Measurements from ENCODE around the gene NXF2B. TPM values are rescaled to one million over a fixed set of nuclear protein-coding genes. Genes with fewer than 3 reads are reported as not detected.
"Not testable (repeated sequence)": the region's sequence is repeated elsewhere in the genome, so short reads cannot be mapped to it uniquely, and the experiment has no call there.

Gene NXF2B
- total RNA-seq (2013; cell fraction: nucleolus; rRNA removed): not detected in 2 replicates
- not detected in 2 replicates for total RNA-seq (2014; rRNA removed)
- total RNA-seq (2014; rRNA removed; fragmentation: Illumina TruSeq; extraction: Trizol): not detected in 2 replicates
- not detected in 2 replicates for total RNA-seq (2021)
- polyA plus RNA-seq (2011; ENCODE audit: low read depth): not detected
- polyA plus RNA-seq (2011; rRNA removed): not detected in 2 replicates
- not detected in 2 replicates for polyA plus RNA-seq (2011; cell fraction: cytosol; rRNA removed)
- not detected in 2 replicates for polyA plus RNA-seq (2011; cell fraction: nucleus; rRNA removed)
- polyA plus RNA-seq (2012): not detected in 2 replicates
- not detected in 2 replicates for polyA plus RNA-seq (2014; fragmentation: Illumina TruSeq; extraction: Trizol)
- not detected for polyA plus RNA-seq (2014; fragmentation: Nextera tagmentation; extraction: Ambion mirVana)
- polyA plus RNA-seq (2014; rRNA removed): not detected in 2 replicates
- polyA plus RNA-seq (2016; fragmentation: Nextera tagmentation; extraction: Ambion mirVana): not detected
- not detected in 2 replicates for polyA minus RNA-seq (2011; rRNA and poly(A)+ RNA removed)
- polyA minus RNA-seq (2011; cell fraction: cytosol; rRNA and poly(A)+ RNA removed): not detected in 2 replicates
- not detected in 2 replicates for polyA minus RNA-seq (2011; cell fraction: nucleus; rRNA and poly(A)+ RNA removed)
- not detected for Bru-seq, nascent RNA
- BruChase-seq, experiment 1, labeled RNA remaining after a 6-hour chase: not detected
- BruChase-seq, experiment 2, labeled RNA remaining after a 2-hour chase: not detected
- long read RNA-seq, experiment 1: 0 reads
- long read RNA-seq, experiment 2: 0 reads

DNA sequence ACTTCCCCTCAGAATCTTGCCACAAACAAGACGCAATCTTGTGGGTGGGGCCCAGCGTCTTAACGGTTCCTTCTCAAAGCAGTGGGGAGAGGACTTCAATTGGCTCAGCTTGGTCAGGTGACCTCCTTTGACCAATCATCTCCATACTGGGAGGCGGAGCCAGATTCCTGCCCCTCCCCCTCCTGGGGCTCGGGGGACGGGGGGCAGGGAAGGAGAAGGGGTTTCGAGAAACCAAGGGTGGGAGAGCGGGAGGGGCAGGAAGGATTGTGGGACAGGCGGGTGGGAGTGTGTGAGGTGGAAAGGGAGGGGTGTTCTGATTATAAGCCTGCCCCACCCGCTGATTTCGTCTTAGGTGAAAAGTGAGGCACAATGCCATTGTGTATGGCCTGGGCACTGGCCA lies at the start of gene NXF2B:
NXF2B (minus strand) TSS at position 101 of the 400 bp plus-strand sequence. CDS start 59,972 bp downstream, outside the sequence.
- H3K4me1 ChIP-seq (ENCODE audit: control insufficient read depth, insufficient read depth, low read length); H2AFZ ChIP-seq (ENCODE audit: control insufficient read depth, low read depth, low read length); BruUV-seq (replicated peaks); FAIRE-seq; RAD21 ChIA-PET (ENCODE audit: unreplicated experiment); DNase-seq (ENCODE audit: low read depth, low spot score); H3K9ac ChIP-seq (ENCODE audit: control insufficient read depth, insufficient read depth, low read length); H3K4me2 ChIP-seq (ENCODE audit: control insufficient read depth, insufficient read depth); POLR2A ChIA-PET; H3K79me2 ChIP-seq (ENCODE audit: control insufficient read depth, insufficient read depth, low read length); H3K9me3 ChIP-seq (replicated peaks; ENCODE audit: control insufficient read depth, insufficient read depth, low read length); SMC1A ChIA-PET (ENCODE audit: uncharacterized antibody, unreplicated experiment); ATAC-seq; H4K20me1 ChIP-seq (ENCODE audit: control insufficient read depth, insufficient read depth); CTCF ChIA-PET; H3K36me3 ChIP-seq (ENCODE audit: control insufficient read depth in 2 of 2, insufficient read depth in 2 of 2, low read length in 1 of 2); intact Hi-C loops (cut with micrococcal nuclease; ENCODE audit: unreplicated experiment); H3K27me3 ChIP-seq (replicated peaks in 1 of 2; ENCODE audit: control insufficient read depth in 2 of 2, insufficient read depth in 2 of 2, low read length in 1 of 2); H3K4me3 ChIP-seq; H3K27ac ChIP-seq (ENCODE audit: control insufficient read depth, insufficient read depth); in situ Hi-C loops (cut with MboI): not testable (repeated sequence)
- no CpG with 5 or more reads among the region's 11 CpGs for WGBS (ENCODE audit: insufficient coverage, insufficient replicate concordance, low lambda C conversion rate, missing lambda C conversion rate)

DNA sequence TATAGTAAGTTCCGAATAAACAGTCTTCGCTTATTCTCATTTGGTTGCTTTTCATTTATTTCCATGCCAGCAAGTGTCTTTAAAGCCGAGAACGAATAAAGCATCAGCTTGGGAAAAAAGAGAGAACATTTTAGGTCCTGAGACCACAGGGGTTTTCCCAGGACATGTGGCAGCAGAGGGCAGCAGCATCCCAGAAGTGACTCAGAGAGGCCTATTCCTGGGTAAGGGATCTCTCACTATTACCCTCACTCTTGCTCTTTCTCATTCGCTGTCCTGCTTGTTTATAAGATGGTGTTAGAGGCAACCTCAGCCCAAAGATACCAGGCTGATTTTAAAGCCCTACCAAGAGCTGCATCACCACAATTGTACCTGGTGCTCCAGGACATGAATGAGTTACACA lies 39.0 kb upstream of the NXF2B start:
- in situ Hi-C loops (cut with MboI); RAD21 ChIA-PET (ENCODE audit: unreplicated experiment); H3K9ac ChIP-seq (ENCODE audit: control insufficient read depth, insufficient read depth, low read length); H3K27ac ChIP-seq (ENCODE audit: control insufficient read depth, insufficient read depth); H3K27me3 ChIP-seq (replicated peaks in 1 of 2; ENCODE audit: control insufficient read depth in 2 of 2, insufficient read depth in 2 of 2, low read length in 1 of 2); H3K36me3 ChIP-seq (ENCODE audit: control insufficient read depth in 2 of 2, insufficient read depth in 2 of 2, low read length in 1 of 2); H3K4me3 ChIP-seq; ATAC-seq; H2AFZ ChIP-seq (ENCODE audit: control insufficient read depth, low read depth, low read length); DNase-seq (ENCODE audit: low read depth, low spot score); H4K20me1 ChIP-seq (ENCODE audit: control insufficient read depth, insufficient read depth); POLR2A ChIA-PET; H3K9me3 ChIP-seq (replicated peaks; ENCODE audit: control insufficient read depth, insufficient read depth, low read length); intact Hi-C loops (cut with micrococcal nuclease; ENCODE audit: unreplicated experiment); H3K79me2 ChIP-seq (ENCODE audit: control insufficient read depth, insufficient read depth, low read length); SMC1A ChIA-PET (ENCODE audit: uncharacterized antibody, unreplicated experiment); CTCF ChIA-PET; H3K4me1 ChIP-seq (ENCODE audit: control insufficient read depth, insufficient read depth, low read length); H3K4me2 ChIP-seq (ENCODE audit: control insufficient read depth, insufficient read depth); BruUV-seq (replicated peaks): not testable (repeated sequence)
- FAIRE-seq: peak; percentile 59
- no CpG with 5 or more reads among the region's 5 CpGs for WGBS (ENCODE audit: insufficient coverage, insufficient replicate concordance, low lambda C conversion rate, missing lambda C conversion rate)

GRCh38 chrX:102471762-102472220 lies 32.0 kb upstream of the NXF2B start, which contains the start of gene TCP11X2:
TCP11X2 (minus strand) TSS chrX:102471812.
- H3K27ac ChIP-seq (ENCODE audit: control insufficient read depth, insufficient read depth); in situ Hi-C loops (cut with MboI); RAD21 ChIA-PET (ENCODE audit: unreplicated experiment); H3K4me1 ChIP-seq (ENCODE audit: control insufficient read depth, insufficient read depth, low read length); intact Hi-C loops (cut with micrococcal nuclease; ENCODE audit: unreplicated experiment); SMC1A ChIA-PET (ENCODE audit: uncharacterized antibody, unreplicated experiment); H3K36me3 ChIP-seq (ENCODE audit: control insufficient read depth in 2 of 2, insufficient read depth in 2 of 2, low read length in 1 of 2); DNase-seq (ENCODE audit: low read depth, low spot score); H3K9ac ChIP-seq (ENCODE audit: control insufficient read depth, insufficient read depth, low read length); CTCF ChIA-PET; H2AFZ ChIP-seq (ENCODE audit: control insufficient read depth, low read depth, low read length); POLR2A ChIA-PET; FAIRE-seq; H3K27me3 ChIP-seq (replicated peaks in 1 of 2; ENCODE audit: control insufficient read depth in 2 of 2, insufficient read depth in 2 of 2, low read length in 1 of 2); H3K4me2 ChIP-seq (ENCODE audit: control insufficient read depth, insufficient read depth); BruUV-seq (replicated peaks); H4K20me1 ChIP-seq (ENCODE audit: control insufficient read depth, insufficient read depth); H3K79me2 ChIP-seq (ENCODE audit: control insufficient read depth, insufficient read depth, low read length); H3K9me3 ChIP-seq (replicated peaks; ENCODE audit: control insufficient read depth, insufficient read depth, low read length); ATAC-seq; H3K4me3 ChIP-seq: not testable (repeated sequence)
- WGBS (ENCODE audit: insufficient coverage, insufficient replicate concordance, low lambda C conversion rate, missing lambda C conversion rate): 37% methylated on average over 6 of the region's 17 CpGs

GRCh38 chrX:102470215-102470614 lies 30.4 kb upstream of the NXF2B start:
- H3K9me3 ChIP-seq (replicated peaks; ENCODE audit: control insufficient read depth, insufficient read depth, low read length); H3K9ac ChIP-seq (ENCODE audit: control insufficient read depth, insufficient read depth, low read length); H3K27ac ChIP-seq (ENCODE audit: control insufficient read depth, insufficient read depth); H3K27me3 ChIP-seq (replicated peaks in 1 of 2; ENCODE audit: control insufficient read depth in 2 of 2, insufficient read depth in 2 of 2, low read length in 1 of 2); SMC1A ChIA-PET (ENCODE audit: uncharacterized antibody, unreplicated experiment); CTCF ChIA-PET; POLR2A ChIA-PET; H3K79me2 ChIP-seq (ENCODE audit: control insufficient read depth, insufficient read depth, low read length); RAD21 ChIA-PET (ENCODE audit: unreplicated experiment); DNase-seq (ENCODE audit: low read depth, low spot score); BruUV-seq (replicated peaks); H2AFZ ChIP-seq (ENCODE audit: control insufficient read depth, low read depth, low read length); H3K4me1 ChIP-seq (ENCODE audit: control insufficient read depth, insufficient read depth, low read length); intact Hi-C loops (cut with micrococcal nuclease; ENCODE audit: unreplicated experiment); H3K4me3 ChIP-seq; in situ Hi-C loops (cut with MboI); H3K4me2 ChIP-seq (ENCODE audit: control insufficient read depth, insufficient read depth); H4K20me1 ChIP-seq (ENCODE audit: control insufficient read depth, insufficient read depth); H3K36me3 ChIP-seq (ENCODE audit: control insufficient read depth in 2 of 2, insufficient read depth in 2 of 2, low read length in 1 of 2); FAIRE-seq: not testable (repeated sequence)
- peak; percentile 61 for ATAC-seq
- WGBS (ENCODE audit: insufficient coverage, insufficient replicate concordance, low lambda C conversion rate, missing lambda C conversion rate): no CpG with 5 or more reads among the region's 3 CpGs
